Neural cell (in vitro differentiated cells): ENCODE results near the gene LYSET. TPM values are rescaled to one million over a fixed set of nuclear protein-coding genes. Genes with fewer than 3 reads are reported as not detected.

Experiments
- H2AFZ ChIP-seq: fragments of 200-600, 300-800 bp; sonication (generic), shearing (Covaris generic); 2 replicates; pipeline ENCODE4 v1.6.0; 2014; ENCODE audit warnings: low read depth, mild to moderate bottlenecking, antibody characterized with exemption, low read length, moderate library complexity
- H3F3A ChIP-seq: fragments of 200-600 bp; shearing (Covaris generic); 2 replicates; pipeline ENCODE4 v1.6.1; 2016; ENCODE audit warnings: mild to moderate bottlenecking, moderate library complexity, mixed read lengths, antibody characterized with exemption, low read length; ENCODE audit not compliant: insufficient read depth, poor library complexity, severe bottlenecking
- H3K27ac ChIP-seq: fragments of 200-600, 300-800 bp; sonication (generic), shearing (Covaris generic); 2 replicates; pipeline ENCODE4 v1.5.1; 2014; ENCODE audit warnings: mild to moderate bottlenecking, low read length, moderate library complexity
- H3K27me3 ChIP-seq: fragments of 300-800, 200-600 bp; sonication (generic), shearing (Covaris generic); 2 replicates; pipeline ENCODE4 v1.6.0; 2014; ENCODE audit warnings: mild to moderate bottlenecking, low read depth, low read length, moderate library complexity; ENCODE audit not compliant: insufficient read depth
- H3K36me3 ChIP-seq: fragments of 300-800, 200-600 bp; sonication (generic), shearing (Covaris generic); 2 replicates; pipeline ENCODE4 v1.5.1; 2014; ENCODE audit warnings: mild to moderate bottlenecking, antibody characterized with exemption, low read length, moderate library complexity; ENCODE audit not compliant: insufficient read depth
- H3K4me2 ChIP-seq: fragments of 300-800, 200-600 bp; sonication (generic), shearing (Covaris generic); 2 replicates; pipeline ENCODE4 v1.6.0; 2014; ENCODE audit warnings: mild to moderate bottlenecking, low read length
- H3K4me3 ChIP-seq: fragments of 300-800, 200-600 bp; sonication (generic), shearing (Covaris generic); 2 replicates; pipeline ENCODE4 v1.5.1; 2014; ENCODE audit warnings: mild to moderate bottlenecking, low read length, moderate library complexity
- H3K79me2 ChIP-seq: fragments of 200-600 bp; shearing (Covaris generic); replicated peaks from 2 replicates; pipeline ENCODE4 v1.6.0; 2014; ENCODE audit warnings: mild to moderate bottlenecking, low read length, moderate library complexity; ENCODE audit not compliant: insufficient read depth
- H3K9ac ChIP-seq: fragments of 300-800, 200-600 bp; sonication (generic), shearing (Covaris generic); 2 replicates; pipeline ENCODE4 v1.6.1; 2016; ENCODE audit warnings: mild to moderate bottlenecking, low read length, mixed read lengths
- H3K9me2 ChIP-seq: fragments of 200-600 bp; shearing (Covaris generic); 2 replicates; pipeline ENCODE4 v1.6.1; 2016; ENCODE audit warnings: mild to moderate bottlenecking, low read length, mixed read lengths; ENCODE audit not compliant: insufficient read depth
- H3K9me3 ChIP-seq: fragments of 200-600, 300-800 bp; sonication (generic), shearing (Covaris generic); 2 replicates; pipeline ENCODE4 v1.6.1; 2016; ENCODE audit warnings: mild to moderate bottlenecking, mixed run types, low read length, moderate library complexity, mixed read lengths
- H4K20me1 ChIP-seq: fragments of 200-600 bp; shearing (Covaris generic); 2 replicates; pipeline ENCODE4 v1.6.1; 2016; ENCODE audit warnings: mild to moderate bottlenecking, mixed run types; ENCODE audit not compliant: insufficient read depth
- CTCF ChIP-seq: fragments of 450-650 bp; IDR thresholded peaks from 2 replicates; pipeline ENCODE4 v1.5.1; 2014; ENCODE audit warnings: antibody characterized with exemption, mild to moderate bottlenecking, moderate library complexity; ENCODE audit not compliant: poor library complexity, severe bottlenecking
- EP300 ChIP-seq: fragments of 450-650 bp; conservative IDR thresholded peaks from 2 replicates; pipeline ENCODE4 v1.6.1; 2014; ENCODE audit warnings: antibody characterized with exemption, mild to moderate bottlenecking, moderate library complexity; ENCODE audit not compliant: poor library complexity, severe bottlenecking
- EZH2 ChIP-seq: fragments of 200-600, 300-800 bp; shearing (Covaris generic), sonication (generic); IDR thresholded peaks from 2 replicates; pipeline ENCODE4 v1.6.1; 2014; ENCODE audit warnings: antibody characterized with exemption, low read length, borderline replicate concordance, mild to moderate bottlenecking; ENCODE audit not compliant: insufficient read depth, poor library complexity, severe bottlenecking
- MXI1 ChIP-seq: fragments of 450-650 bp; conservative IDR thresholded peaks from 2 replicates; pipeline ENCODE4 v1.6.1; 2014; ENCODE audit warnings: antibody characterized with exemption, mild to moderate bottlenecking; ENCODE audit not compliant: poor library complexity, severe bottlenecking
- POLR2AphosphoS5 ChIP-seq: IDR thresholded peaks from 2 replicates; pipeline ENCODE4 v1.6.1; 2012
- RAD21 ChIP-seq: fragments of 450-650 bp; conservative IDR thresholded peaks from 2 replicates; pipeline ENCODE4 v1.6.1; 2014; ENCODE audit warnings: antibody characterized with exemption, mild to moderate bottlenecking, moderate library complexity
- REST ChIP-seq: IDR thresholded peaks from 2 replicates; pipeline ENCODE4 v1.6.1; 2012; ENCODE audit warnings: borderline replicate concordance
- SMC3 ChIP-seq: fragments of 450-650 bp; conservative IDR thresholded peaks from 2 replicates; pipeline ENCODE4 v1.6.1; 2014; ENCODE audit warnings: antibody characterized with exemption, mild to moderate bottlenecking, moderate library complexity; ENCODE audit not compliant: poor library complexity
- TAF1 ChIP-seq: IDR thresholded peaks from 2 replicates; pipeline ENCODE4 v1.6.1; 2012; ENCODE audit warnings: low read depth
- polyA plus RNA-seq: library from polyadenylated mRNA; depleted of rRNA; stranded (reverse); fragments of >200 nt; gene quantifications from 2 replicates; pipeline ENCODE4 v1.2.3, GENCODE V29; 2014

Gene LYSET
- polyA plus RNA-seq, 1 donor from 2014 or later = 24.0 TPM

GRCh38 chr14:93195316-93195999, 10.3 kb downstream of the LYSET start:
- H3K4me2 ChIP-seq = no peak overlapping the region
- no peaks in the 10 kb centered on the region for H3F3A ChIP-seq
- no peaks in the 10 kb centered on the region for H3K27me3 ChIP-seq
- H2AFZ ChIP-seq = no peak overlapping the region
- no peak overlapping the region for H3K4me3 ChIP-seq
- TF ChIP-seq SMC3 = no peak
- TF ChIP-seq EZH2 = no peak
- no peak for TF ChIP-seq EP300
- no peak for TF ChIP-seq MXI1
- no peak for TF ChIP-seq CTCF
- no peak for TF ChIP-seq RAD21
- TF ChIP-seq TAF1 = no peak
- no peak for TF ChIP-seq POLR2AphosphoS5
- no peak for TF ChIP-seq REST
- no peaks in the 10 kb centered on the region for H3K36me3 ChIP-seq
- no peaks in the 10 kb centered on the region for H4K20me1 ChIP-seq
- H3K9me3 ChIP-seq = no peaks in the 10 kb centered on the region
- no peaks in the 10 kb centered on the region for H3K9me2 ChIP-seq
- H3K9ac ChIP-seq = no peak overlapping the region
- no peak overlapping the region for H3K27ac ChIP-seq
- H3K79me2 ChIP-seq = no peaks in the 10 kb centered on the region

- H3K9ac ChIP-seq = no peak overlapping the region
- no peaks in the 10 kb centered on the region for H4K20me1 ChIP-seq
- TF ChIP-seq EZH2 = no peak
- no peak for TF ChIP-seq RAD21
- TF ChIP-seq MXI1 = no peak
- TF ChIP-seq POLR2AphosphoS5 = no peak
- TF ChIP-seq CTCF = no peak
- no peak for TF ChIP-seq REST
- no peaks in the 10 kb centered on the region for H3K79me2 ChIP-seq
- no peaks in the 10 kb centered on the region for H3K9me2 ChIP-seq
- no peak overlapping the region for H2AFZ ChIP-seq
- no peaks in the 10 kb centered on the region for H3K27me3 ChIP-seq
- no peak overlapping the region for H3K27ac ChIP-seq
- H3K36me3 ChIP-seq = no peaks in the 10 kb centered on the region
- no peaks in the 10 kb centered on the region for H3F3A ChIP-seq
- no peaks in the 10 kb centered on the region for H3K9me3 ChIP-seq
- no peak overlapping the region for H3K4me3 ChIP-seq
- H3K4me2 ChIP-seq = no peak overlapping the region
Measured at GRCh38 chr14:93199031-93199430, 13.9 kb downstream of the LYSET start.
